H1 (cell line): ENCODE results near the gene CNBP. TPM values are rescaled to one million over a fixed set of nuclear protein-coding genes. Genes with fewer than 3 reads are reported as not detected.

Experiments used
- ASH2L ChIP-seq: fragments of 200-600, 300-600 bp; sonication (generic); IDR thresholded peaks from one replicate; pipeline ENCODE4 v1.7.1; 2017; ENCODE audit warnings: low read length
- ATF3 ChIP-seq: IDR thresholded peaks from 2 replicates; pipeline ENCODE4 v1.6.1; 2011; ENCODE audit warnings: low read depth, mild to moderate bottlenecking, low read length; ENCODE audit not compliant: insufficient read depth
- BRCA1 ChIP-seq: IDR thresholded peaks from 2 replicates; pipeline ENCODE4 v1.6.1; 2012; ENCODE audit warnings: low read depth, low read length, improper control_type of control experiment
- CHD1 ChIP-seq: IDR thresholded peaks from 2 replicates; pipeline ENCODE4 v1.6.1; 2012; ENCODE audit warnings: low read depth, low read length, improper control_type of control experiment
- CREB1 ChIP-seq: IDR thresholded peaks from 2 replicates; pipeline ENCODE4 v1.6.1; 2012; ENCODE audit warnings: inconsistent platforms
- CTCF ChIP-seq, 3 experiments: IDR thresholded peaks; 1 replicate in 2 of 3; 2 replicates in 1 of 3; pipeline versions ENCODE4 v1.5.1 to v1.6.1; 2011; ENCODE audit warnings: low read length in 3 of 3, mild to moderate bottlenecking in 3 of 3, inconsistent platforms in 2 of 3, low read depth in 1 of 3, moderate library complexity in 1 of 3; ENCODE audit not compliant: insufficient read depth in 1 of 3; ENCODE audit errors: control extremely low read depth in 1 of 3
- E2F6 ChIP-seq: IDR thresholded peaks from 2 replicates; pipeline ENCODE4 v1.6.1; 2012; ENCODE audit warnings: inconsistent platforms
- EGR1 ChIP-seq: IDR thresholded peaks from 2 replicates; pipeline ENCODE4 v1.6.1; 2011; ENCODE audit warnings: low read depth, low read length, borderline replicate concordance
- EZH2 ChIP-seq: fragments of 200-600 bp; sonication (generic); IDR thresholded peaks from 2 replicates; pipeline ENCODE4 v1.7.1; 2012; ENCODE audit warnings: low read depth, mild to moderate bottlenecking, moderate library complexity, low read length, inconsistent platforms; ENCODE audit not compliant: severe bottlenecking
- GABPA ChIP-seq: IDR thresholded peaks from 2 replicates; pipeline ENCODE4 v1.6.1; 2011; ENCODE audit warnings: mild to moderate bottlenecking, low read length, moderate library complexity, borderline replicate concordance; ENCODE audit not compliant: insufficient read depth
- GTF2F1 ChIP-seq: IDR thresholded peaks from 2 replicates; pipeline ENCODE4 v1.6.1; 2012; ENCODE audit warnings: low read depth, low read length, improper control_type of control experiment, borderline replicate concordance
- HDAC6 ChIP-seq: IDR thresholded peaks from one replicate; pipeline ENCODE4 v1.7.1; 2012; ENCODE audit warnings: low read depth, mild to moderate bottlenecking, inconsistent platforms, low read length, moderate library complexity
- JUN ChIP-seq: IDR thresholded peaks from 2 replicates; pipeline ENCODE4 v1.6.1; 2011; ENCODE audit warnings: low read depth, mild to moderate bottlenecking, improper control_type of control experiment, low read length
- MAX ChIP-seq: IDR thresholded peaks from 2 replicates; pipeline ENCODE4 v1.6.1; 2012; ENCODE audit warnings: inconsistent platforms
- PHF8 ChIP-seq: fragments of 200-600 bp; sonication (generic); conservative IDR thresholded peaks from 2 replicates; pipeline ENCODE4 v1.7.1; 2012; ENCODE audit warnings: low read depth, mild to moderate bottlenecking, inconsistent platforms, low read length, moderate library complexity
- POLR2A ChIP-seq, 2 experiments: IDR thresholded peaks; 1 replicate in 1 of 2; 2 replicates in 1 of 2; pipeline ENCODE4 v1.6.1; 2011; ENCODE audit warnings: low read depth in 2 of 2, low read length in 2 of 2, mild to moderate bottlenecking in 2 of 2; ENCODE audit errors: control extremely low read depth in 1 of 2
- SUZ12 ChIP-seq: fragments of 200-600 bp; sonication (generic); IDR thresholded peaks from 2 replicates; pipeline ENCODE4 v1.6.1; 2012; ENCODE audit warnings: mild to moderate bottlenecking, inconsistent platforms, low read length, moderate library complexity, mixed read lengths
- TAF1 ChIP-seq: IDR thresholded peaks from 2 replicates; pipeline ENCODE4 v1.6.1; 2011; ENCODE audit warnings: mild to moderate bottlenecking, low read depth, low read length
- YY1 ChIP-seq: IDR thresholded peaks from 2 replicates; pipeline ENCODE4 v1.6.1; 2011; ENCODE audit warnings: low read depth, mild to moderate bottlenecking, low read length
- polyA plus RNA-seq, 7 experiments: library from polyadenylated mRNA; depleted of rRNA in 3 of 7; stranded (reverse) in 5 of 7; unstranded in 2 of 7; fragments of >200 nt in 5 of 7; fragments of 200-250 nt in 2 of 7; gene quantifications; 1 replicate in 5 of 7; 2 replicates in 1 of 7; 4 replicates in 1 of 7; pipeline versions ENCODE4 v1.2.1 to v1.2.3, GENCODE V29; 2011 to 2013; ENCODE audit warnings: missing spikeins in 2 of 7, mixed read lengths in 2 of 7
- total RNA-seq: library from RNA; stranded (reverse); fragmentation: NEBNext Ultra II Directional; extraction: Animal tissue kit (Norgen Biotek cat#: 25700); gene quantifications from 2 replicates; pipeline ENCODE4 v1.2.1, GENCODE V29; 2021

The CNBP gene
- total and polyA plus RNA-seq, 2 of the 8 experiments (the other 6 are each of a cell fraction or from before 2014, with no cell fraction given), result 315 to 371 TPM

- TF ChIP-seq PHF8, result peak; percentile 92
- no peak for TF ChIP-seq ATF3
- TF ChIP-seq GTF2F1, result 0 out of 2 replicates have a peak, but pooled peaks have one; percentile 40
- peak; percentile 27; the same call in 1 of the 2 replicates for TF ChIP-seq SUZ12
- no peak for TF ChIP-seq EZH2
- peak; percentile 95 for TF ChIP-seq TAF1
- peak in 1 of 2 experiments; percentile 91; a peak in 2 of 3 replicates for TF ChIP-seq POLR2A (IDR thresholded peaks at IDR 0.05; ENCODE audit: control extremely low read depth in 1 of 2, low read depth in 2 of 2, low read length in 2 of 2)
- peak; percentile 75 for TF ChIP-seq YY1
- TF ChIP-seq CTCF (IDR thresholded peaks at IDR 0.05; ENCODE audit: control extremely low read depth in 1 of 3, insufficient read depth in 1 of 3, low read depth in 1 of 3, low read length in 3 of 3), result no peak; a peak in 1 of 4 replicates
- peak; percentile 89 for TF ChIP-seq MAX
- no peak for TF ChIP-seq CHD1
- no peak for TF ChIP-seq JUN
- peak; percentile 57; the same call in 1 of the 2 replicates for TF ChIP-seq CREB1
- TF ChIP-seq ASH2L, result peak; percentile 58
- TF ChIP-seq E2F6, result peak; percentile 67
- peak; percentile 69; the same call in 1 of the 2 replicates for TF ChIP-seq EGR1
- TF ChIP-seq GABPA, result no peak
- no peak for TF ChIP-seq BRCA1
- TF ChIP-seq HDAC6, result no peak
Measured at GRCh38 chr3:129183569-129184395, at the start of gene CNBP (continued).
